Cardiac muscle cell (in vitro differentiated cells and primary cell): ENCODE results near the gene CEP55. TPM values are rescaled to one million over a fixed set of nuclear protein-coding genes. Genes with fewer than 3 reads are reported as not detected.

Experiments
- DNase-seq, 2 donors: peaks; one replicate each; pipeline versions ENCODE4 v3.0.0 to v3.0.0-alpha.2; 2010 to 2017; ENCODE audit warnings: low read depth in 1 of 2, low spot score in 1 of 2
- H3K27ac ChIP-seq: fragments of 200-600 bp; sonication (generic); 2 replicates; pipeline ENCODE4 v1.5.1; 2016
- H3K27me3 ChIP-seq: fragments of 200-600 bp; sonication (generic); 2 replicates; pipeline ENCODE4 v1.6.0; 2016; ENCODE audit warnings: control low read depth
- H3K36me3 ChIP-seq: fragments of 200-600 bp; sonication (generic); 2 replicates; pipeline ENCODE4 v1.5.1; 2016; ENCODE audit warnings: control low read depth
- H3K4me1 ChIP-seq: fragments of 200-600 bp; sonication (generic); 2 replicates; pipeline ENCODE4 v1.8.1; 2017; ENCODE audit warnings: low read depth, mild to moderate bottlenecking, mixed run types
- H3K4me3 ChIP-seq: fragments of 200-600 bp; sonication (generic); 2 replicates; pipeline ENCODE4 v1.5.1; 2016; ENCODE audit warnings: mild to moderate bottlenecking
- H3K9me3 ChIP-seq: fragments of 200-600 bp; sonication (generic); 2 replicates; pipeline ENCODE4 v1.5.1; 2017; ENCODE audit warnings: low read depth, mild to moderate bottlenecking, control low read depth
- CTCF ChIP-seq: IDR thresholded peaks from 2 replicates; pipeline ENCODE4 v1.5.1; 2012; ENCODE audit warnings: low read depth, mild to moderate bottlenecking, low read length
- polyA plus RNA-seq: library from polyadenylated mRNA; unstranded; fragments of >200 nt; fragmentation: Nextera tagmentation; extraction: Ambion mirVana; gene quantifications from 2 replicates; pipeline ENCODE4 v1.2.1, GENCODE V29; 2016
- total RNA-seq: library from RNA; depleted of rRNA; stranded (reverse); fragments of >200 nt; gene quantifications from 2 replicates; pipeline ENCODE4 v1.2.3, GENCODE V29; 2016

Gene CEP55
- total and polyA plus RNA-seq, 2 experiments from 2014 or later = 3.1 to 23.8 TPM

- H3K36me3 ChIP-seq = no peaks in the 10 kb centered on the region
- TF ChIP-seq CTCF = no peak
- H3K27me3 ChIP-seq = no peaks in the 10 kb centered on the region
- DNase-seq = no peak
- H3K4me1 ChIP-seq = peaks cover 16% of the 10 kb centered on the region
- no peaks in the 10 kb centered on the region for H3K9me3 ChIP-seq
- no peak overlapping the region for H3K27ac ChIP-seq
- no peak overlapping the region for H3K4me3 ChIP-seq
Measured at GRCh38 chr10:93498166-93498565, 1.8 kb downstream of the CEP55 start.

- peaks cover 23% of the 10 kb centered on the region for H3K4me1 ChIP-seq
- H3K9me3 ChIP-seq = no peaks in the 10 kb centered on the region
- no peak overlapping the region for H3K4me3 ChIP-seq
- DNase-seq = no peak
- H3K36me3 ChIP-seq = no peaks in the 10 kb centered on the region
- no peaks in the 10 kb centered on the region for H3K27me3 ChIP-seq
- TF ChIP-seq CTCF = no peak
- no peak overlapping the region for H3K27ac ChIP-seq
Measured at GRCh38 chr10:93501650-93502049, 5.2 kb downstream of the CEP55 start.

- no peak for TF ChIP-seq CTCF
- Histone ChIP-seq H3K27me3 (no peaks in the 10 kb centered on the region), H3K4me3 (no peak overlapping the region), H3K27ac (peak overlapping the region; percentile 78), H3K9me3 (no peaks in the 10 kb centered on the region), H3K4me1 (peaks cover 23% of the 10 kb centered on the region), H3K36me3 (no peaks in the 10 kb centered on the region)
- peak; percentile 38 to 67 for DNase-seq
Measured at GRCh38 chr10:93503075-93503474, 6.7 kb downstream of the CEP55 start.

GRCh38 chr10:93505075-93505474 lies 8.7 kb downstream of the CEP55 start:
- Histone ChIP-seq H3K27ac (no peak overlapping the region), H3K36me3 (no peaks in the 10 kb centered on the region), H3K4me3 (no peak overlapping the region), H3K9me3 (no peaks in the 10 kb centered on the region), H3K27me3 (no peaks in the 10 kb centered on the region), H3K4me1 (peaks cover 23% of the 10 kb centered on the region)
- TF ChIP-seq CTCF = no peak
- DNase-seq = no peak

GRCh38 chr10:93509816-93510215 lies 13.4 kb downstream of the CEP55 start:
- Histone ChIP-seq H3K27ac (no peak overlapping the region), H3K36me3 (no peaks in the 10 kb centered on the region), H3K4me1 (no peaks in the 10 kb centered on the region), H3K4me3 (no peak overlapping the region), H3K9me3 (no peaks in the 10 kb centered on the region), H3K27me3 (no peaks in the 10 kb centered on the region)
- TF ChIP-seq CTCF = no peak
- DNase-seq = no peak

- DNase-seq = peak in 1 of 2 donors; percentile 28
- H3K4me3 ChIP-seq = no peak overlapping the region
- H3K36me3 ChIP-seq = no peaks in the 10 kb centered on the region
- no peak for TF ChIP-seq CTCF
- H3K4me1 ChIP-seq = no peaks in the 10 kb centered on the region
- H3K27me3 ChIP-seq = no peaks in the 10 kb centered on the region
- no peak overlapping the region for H3K27ac ChIP-seq
- no peaks in the 10 kb centered on the region for H3K9me3 ChIP-seq
Measured at GRCh38 chr10:93512565-93512964, 16.2 kb downstream of the CEP55 start.
